NCI-H2081 treated with DMSO at 0.1 percent for 48 hours (cell line): Measurements from ENCODE around the gene RBMX2.

ENCODE experiments used
- DNase-seq: peaks from one replicate; lab custom pipeline; 2025; lab: John Stamatoyannopoulos, UW

RBMX2 gene

DNA sequence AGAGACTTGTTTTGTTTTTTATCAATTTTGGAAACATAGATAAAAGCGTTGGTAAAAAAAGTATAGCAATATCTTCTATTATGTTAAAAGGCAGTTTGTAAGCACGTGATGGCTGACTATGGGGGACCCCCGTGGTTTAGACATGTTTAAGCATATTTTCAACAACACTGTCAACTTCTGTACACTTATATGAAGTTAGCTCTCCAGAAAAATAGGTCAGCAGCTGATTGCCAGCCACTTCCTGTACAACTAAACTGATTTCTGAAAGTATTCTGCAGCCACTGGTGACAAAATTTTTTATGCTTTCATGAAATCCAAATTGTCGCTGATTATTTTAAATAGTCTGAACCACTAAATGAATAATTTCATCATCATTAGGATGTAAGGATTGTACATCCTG is 45.2 kb downstream of the RBMX2 start:
- no peak for DNase-seq
